ENCODE results near the gene ARHGAP24. TPM values are rescaled to one million over a fixed set of nuclear protein-coding genes. Genes with fewer than 3 reads are reported as not detected.

Gene ARHGAP24
- total RNA-seq, 4 donors from 2014 or later, result 17.8 to 65.2 (median 27.2) TPM

- H3K36me3 ChIP-seq, result no peaks in the 10 kb centered on the region
- H3K4me1 ChIP-seq, result peaks cover 6% of the 10 kb centered on the region
- no peaks in the 10 kb centered on the region for H3K27me3 ChIP-seq
- no peak overlapping the region for H3K4me3 ChIP-seq
- no peak for DNase-seq (ENCODE audit: low spot score in 2 of 2)
- H3K9me3 ChIP-seq, result no peaks in the 10 kb centered on the region
- 80% methylated on average over 2 of the region's 2 CpGs for WGBS
- no peak for TF ChIP-seq CTCF (IDR thresholded peaks at IDR 0.05)
- TF ChIP-seq POLR2A (IDR thresholded peaks at IDR 0.05), result no peak
- no peak for TF ChIP-seq POLR2AphosphoS5 (IDR thresholded peaks at IDR 0.05)
- TF ChIP-seq EP300 (IDR thresholded peaks at IDR 0.05), result no peak
- H3K27ac ChIP-seq, result no peak overlapping the region
Measured at GRCh38 chr4:85610450-85610849, 135.5 kb downstream of the ARHGAP24 start.

DNA sequence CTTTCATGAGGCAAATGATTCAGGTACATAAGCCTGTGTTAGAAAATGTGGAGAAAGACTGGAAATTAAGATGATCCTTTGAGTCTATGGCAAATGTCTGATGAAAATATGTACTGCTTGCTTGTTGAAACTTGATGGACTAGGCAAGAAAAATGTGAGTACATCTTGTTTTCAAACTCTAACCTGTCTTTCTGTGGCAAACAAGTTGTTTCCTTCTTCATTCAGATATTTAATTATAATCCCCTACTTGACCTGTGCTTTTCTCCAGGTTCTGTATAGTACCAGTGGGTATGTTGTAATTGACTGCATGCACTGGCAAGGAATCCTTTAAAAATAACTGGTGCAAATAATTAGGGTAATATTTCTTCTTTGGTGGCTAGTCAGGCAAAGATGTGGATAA is 136.7 kb downstream of the ARHGAP24 start:
- Histone ChIP-seq H3K4me3 (no peak overlapping the region), H3K9me3 (no peaks in the 10 kb centered on the region), H3K27ac (no peak overlapping the region), H3K4me1 (peaks cover 6% of the 10 kb centered on the region), H3K36me3 (no peaks in the 10 kb centered on the region), H3K27me3 (no peaks in the 10 kb centered on the region)
- TF ChIP-seq POLR2AphosphoS5 (IDR thresholded peaks at IDR 0.05), result no peak
- no peak for TF ChIP-seq CTCF (IDR thresholded peaks at IDR 0.05)
- no peak for TF ChIP-seq POLR2A (IDR thresholded peaks at IDR 0.05)
- no peak for TF ChIP-seq EP300 (IDR thresholded peaks at IDR 0.05)
- DNase-seq (ENCODE audit: low spot score in 2 of 2), result no peak

DNA sequence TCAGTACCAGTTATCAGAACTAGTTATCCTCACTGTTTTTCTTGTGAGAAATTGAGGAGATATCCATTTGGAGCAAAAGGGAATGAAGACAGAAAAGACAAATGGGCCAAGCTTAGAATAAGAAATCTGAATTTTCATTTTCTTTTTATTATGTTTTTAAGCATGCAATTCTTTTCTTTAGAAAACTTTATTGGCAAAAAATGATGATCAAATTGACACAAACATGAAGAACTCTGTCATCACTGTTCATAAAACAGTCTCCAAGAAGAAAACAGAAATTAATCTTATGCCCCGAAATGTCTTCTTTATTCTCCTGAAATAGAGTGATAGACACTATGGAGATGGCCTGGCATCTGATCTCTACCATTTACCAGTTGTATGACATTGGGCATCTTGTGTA is 139.0 kb downstream of the ARHGAP24 start:
- 91% methylated on average over 1 of the region's 1 CpG for WGBS
- Histone ChIP-seq H3K27me3 (no peaks in the 10 kb centered on the region), H3K4me3 (no peak overlapping the region), H3K27ac (no peak overlapping the region), H3K9me3 (no peaks in the 10 kb centered on the region), H3K4me1 (peaks cover 3% of the 10 kb centered on the region), H3K36me3 (no peaks in the 10 kb centered on the region)
- DNase-seq (ENCODE audit: low spot score in 2 of 2), result no peak
- TF ChIP-seq CTCF (IDR thresholded peaks at IDR 0.05) (no peak), POLR2AphosphoS5 (IDR thresholded peaks at IDR 0.05) (no peak), POLR2A (IDR thresholded peaks at IDR 0.05) (no peak), EP300 (IDR thresholded peaks at IDR 0.05) (no peak)

DNA sequence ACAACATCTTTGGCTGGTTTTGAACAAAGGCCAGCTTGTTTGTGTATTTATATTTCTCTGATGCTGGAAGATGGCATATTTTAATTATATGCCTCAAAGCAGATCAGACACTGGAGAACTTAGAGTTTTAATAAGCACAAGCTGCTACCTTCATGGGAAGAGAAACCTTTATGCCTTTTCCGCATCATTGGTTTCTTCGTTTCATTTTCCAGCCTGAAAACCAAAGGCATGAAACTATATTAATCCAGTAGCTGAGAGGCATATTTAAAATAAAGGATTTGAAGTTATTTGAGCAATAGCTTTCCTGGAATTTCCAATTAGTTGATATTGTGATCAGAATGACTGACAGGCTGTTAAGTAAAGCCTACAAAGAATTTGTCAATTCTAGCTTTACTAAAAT is 141.0 kb downstream of the ARHGAP24 start:
- Histone ChIP-seq H3K27ac (no peak overlapping the region), H3K9me3 (no peaks in the 10 kb centered on the region), H3K4me1 (peaks cover 3% of the 10 kb centered on the region), H3K4me3 (no peak overlapping the region), H3K27me3 (no peaks in the 10 kb centered on the region), H3K36me3 (no peaks in the 10 kb centered on the region)
- no peak for DNase-seq (ENCODE audit: low spot score in 2 of 2)
- TF ChIP-seq POLR2A (IDR thresholded peaks at IDR 0.05) (no peak), CTCF (IDR thresholded peaks at IDR 0.05) (no peak), POLR2AphosphoS5 (IDR thresholded peaks at IDR 0.05) (no peak), EP300 (IDR thresholded peaks at IDR 0.05) (no peak)
- 82% methylated on average over 2 of the region's 2 CpGs for WGBS

DNA sequence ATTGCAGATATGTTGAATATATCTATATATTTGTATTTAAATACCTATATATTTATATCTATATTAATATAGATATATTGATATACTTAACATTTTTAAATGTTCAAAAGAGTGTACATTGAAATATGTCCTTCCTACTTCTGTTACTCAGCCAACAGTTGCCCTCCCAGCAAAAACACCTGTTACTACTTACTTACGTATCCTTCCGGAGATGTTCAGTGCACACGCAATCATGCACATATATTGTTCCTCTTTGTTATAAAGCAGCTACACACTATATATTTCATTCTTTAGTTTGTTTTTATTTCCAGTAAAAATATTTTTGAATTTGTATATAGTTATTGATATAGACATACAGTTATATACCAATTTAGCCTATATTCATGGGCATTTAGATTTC is 142.3 kb downstream of the ARHGAP24 start:
- H3K4me1 ChIP-seq, result no peaks in the 10 kb centered on the region
- H3K36me3 ChIP-seq, result no peaks in the 10 kb centered on the region
- no peak overlapping the region for H3K4me3 ChIP-seq
- no peaks in the 10 kb centered on the region for H3K27me3 ChIP-seq
- TF ChIP-seq POLR2A (IDR thresholded peaks at IDR 0.05), result no peak
- no peak for TF ChIP-seq EP300 (IDR thresholded peaks at IDR 0.05)
- no peak for TF ChIP-seq CTCF (IDR thresholded peaks at IDR 0.05)
- TF ChIP-seq POLR2AphosphoS5 (IDR thresholded peaks at IDR 0.05), result no peak
- DNase-seq (ENCODE audit: low spot score in 2 of 2), result no peak
- H3K9me3 ChIP-seq, result no peaks in the 10 kb centered on the region
- 98% methylated on average over 3 of the region's 3 CpGs for WGBS
- no peak overlapping the region for H3K27ac ChIP-seq
